HUES6 (cell line): ENCODE data around the gene CD96.

Experiments
- H3K27ac ChIP-seq: 2 replicates; pipeline ENCODE4 v1.7.0; 2013; ENCODE audit warnings: low read depth, mild to moderate bottlenecking, low read length, inconsistent platforms
- H3K27me3 ChIP-seq: 2 replicates; pipeline ENCODE4 v1.6.1; 2013; ENCODE audit warnings: low read length; ENCODE audit not compliant: control insufficient read depth, insufficient read depth
- H3K36me3 ChIP-seq: 2 replicates; pipeline ENCODE4 v1.6.1; 2013; ENCODE audit warnings: low read length; ENCODE audit not compliant: control insufficient read depth, insufficient read depth
- H3K4me1 ChIP-seq: 2 replicates; pipeline ENCODE4 v1.6.1; 2013; ENCODE audit warnings: low read length; ENCODE audit not compliant: control insufficient read depth, insufficient read depth
- H3K4me3 ChIP-seq: 2 replicates; pipeline ENCODE4 v1.5.1; 2013; ENCODE audit warnings: low read depth, low read length
- H3K9ac ChIP-seq: one replicate; pipeline ENCODE4 v1.6.1; 2013; ENCODE audit warnings: mild to moderate bottlenecking, low read length
- H3K9me3 ChIP-seq: 2 replicates; pipeline ENCODE4 v1.6.1; 2013; ENCODE audit warnings: low read depth, low read length; ENCODE audit not compliant: control insufficient read depth, insufficient read depth

Gene CD96

DNA sequence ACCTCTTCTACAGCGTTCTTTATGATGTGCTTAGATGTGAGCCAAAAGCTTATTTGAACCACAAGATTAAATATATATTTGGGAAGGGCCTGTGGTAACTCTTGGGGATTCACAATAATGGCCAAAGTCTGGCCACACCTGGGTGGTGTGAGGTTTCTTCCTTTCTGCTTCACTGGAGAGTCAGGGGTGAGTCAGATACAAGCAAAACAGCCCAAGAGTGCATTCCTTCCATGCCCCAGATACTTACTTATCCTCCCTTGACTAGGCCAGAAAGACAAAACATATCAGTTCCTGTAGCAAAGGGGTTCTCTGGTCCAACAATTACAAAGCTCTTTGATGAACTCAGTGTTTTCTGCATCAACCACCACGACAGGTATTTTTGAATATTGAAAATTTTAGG, 52.2 kb downstream of the CD96 start:
- Histone ChIP-seq H3K9ac (no peak overlapping the region), H3K36me3 (no peaks in the 10 kb centered on the region), H3K9me3 (no peaks in the 10 kb centered on the region), H3K4me3 (no peak overlapping the region), H3K27me3 (no peaks in the 10 kb centered on the region), H3K4me1 (no peaks in the 10 kb centered on the region), H3K27ac (no peak overlapping the region)

- no peaks in the 10 kb centered on the region for H3K27me3 ChIP-seq
- no peak overlapping the region for H3K27ac ChIP-seq
- H3K9ac ChIP-seq = no peak overlapping the region
- H3K9me3 ChIP-seq = no peaks in the 10 kb centered on the region
- no peaks in the 10 kb centered on the region for H3K4me1 ChIP-seq
- no peak overlapping the region for H3K4me3 ChIP-seq
- no peaks in the 10 kb centered on the region for H3K36me3 ChIP-seq
These were observed 52.8 kb downstream of the CD96 start for GRCh38 chr3:111594781-111595180.

DNA sequence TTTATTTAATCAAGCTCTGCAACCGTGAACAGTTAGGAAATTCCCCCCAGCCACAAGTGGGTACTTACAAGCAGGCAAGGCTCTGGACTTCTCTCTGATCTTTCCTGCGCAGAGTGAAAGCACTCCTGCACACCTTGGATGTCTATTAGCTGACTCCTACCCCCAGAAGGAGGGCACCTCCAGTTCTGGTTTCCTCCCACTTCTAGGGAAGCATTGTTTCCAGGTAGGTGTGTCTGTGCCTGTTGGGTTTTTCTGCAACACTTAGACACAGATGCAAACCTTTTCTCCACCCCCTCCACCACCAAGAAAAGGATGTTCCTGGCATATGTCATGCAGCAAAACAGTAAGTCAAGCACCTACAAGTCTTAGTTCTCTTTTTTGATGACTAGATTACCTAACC, 53.2 kb downstream of the CD96 start, which contains the start of gene ZBED2:
ZBED2 (minus strand) TSS at position 115 of the 400 bp plus-strand sequence. CDS start 1,145 bp downstream, outside the sequence.
- Histone ChIP-seq H3K27me3 (no peaks in the 10 kb centered on the region), H3K36me3 (no peaks in the 10 kb centered on the region), H3K4me3 (no peak within 1 kb of the TSS), H3K4me1 (no peaks in the 10 kb centered on the region), H3K27ac (no peak within 1 kb of the TSS), H3K9me3 (no peaks in the 10 kb centered on the region), H3K9ac (no peak within 1 kb of the TSS)

GRCh38 chr3:111596328-111596727, 54.3 kb downstream of the CD96 start:
- no peaks in the 10 kb centered on the region for H3K27me3 ChIP-seq
- no peaks in the 10 kb centered on the region for H3K36me3 ChIP-seq
- no peak overlapping the region for H3K9ac ChIP-seq
- no peak overlapping the region for H3K27ac ChIP-seq
- no peak overlapping the region for H3K4me3 ChIP-seq
- H3K9me3 ChIP-seq = no peaks in the 10 kb centered on the region
- no peaks in the 10 kb centered on the region for H3K4me1 ChIP-seq

GRCh38 chr3:111598139-111598538, 56.1 kb downstream of the CD96 start:
- Histone ChIP-seq H3K4me3 (no peak overlapping the region), H3K27me3 (no peaks in the 10 kb centered on the region), H3K9me3 (no peaks in the 10 kb centered on the region), H3K9ac (no peak overlapping the region), H3K4me1 (no peaks in the 10 kb centered on the region), H3K36me3 (no peaks in the 10 kb centered on the region), H3K27ac (no peak overlapping the region)

DNA sequence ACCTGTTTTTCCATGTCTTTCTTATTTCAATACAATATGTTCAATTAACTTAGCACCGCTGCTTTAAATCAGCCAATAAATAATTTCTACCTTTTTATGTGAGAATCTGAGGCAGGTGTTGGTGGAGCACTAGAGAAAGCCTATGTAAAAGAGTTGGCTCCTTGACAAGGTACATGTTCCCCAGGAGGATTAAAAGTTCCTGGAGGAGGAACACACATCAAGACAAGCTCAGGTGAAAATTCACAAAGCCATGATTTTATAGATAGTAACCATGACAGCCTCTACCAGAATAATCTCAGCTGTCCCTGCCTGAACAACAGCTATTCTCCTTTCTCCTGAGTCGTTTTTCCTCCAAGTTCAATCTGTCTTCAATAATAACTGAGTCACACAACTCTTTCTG, 56.6 kb downstream of the CD96 start:
- H3K36me3 ChIP-seq = no peaks in the 10 kb centered on the region
- H3K9me3 ChIP-seq = no peaks in the 10 kb centered on the region
- no peak overlapping the region for H3K9ac ChIP-seq
- no peak overlapping the region for H3K4me3 ChIP-seq
- H3K27ac ChIP-seq = no peak overlapping the region
- no peaks in the 10 kb centered on the region for H3K27me3 ChIP-seq
- H3K4me1 ChIP-seq = no peaks in the 10 kb centered on the region

DNA sequence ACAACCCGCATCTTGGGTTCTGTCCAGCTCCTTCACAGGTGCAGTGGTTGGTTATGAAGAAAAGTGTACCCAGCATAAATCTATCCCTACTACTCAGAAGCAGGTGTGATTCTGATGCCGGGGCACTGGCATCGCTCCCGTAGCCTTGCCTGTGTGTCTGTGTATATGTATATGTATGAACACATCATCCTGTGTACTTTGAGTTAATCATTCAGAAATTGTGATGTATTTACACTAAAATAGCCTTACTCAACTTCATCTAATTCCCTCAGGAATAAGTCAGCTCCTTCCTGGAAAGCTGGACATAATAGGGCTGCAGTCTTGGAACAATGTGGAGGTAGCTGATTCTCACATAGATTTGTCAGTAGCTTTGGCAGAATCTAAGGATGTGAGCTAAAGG, 59.8 kb downstream of the CD96 start:
- Histone ChIP-seq H3K27ac (no peak overlapping the region), H3K4me1 (no peaks in the 10 kb centered on the region), H3K9me3 (no peaks in the 10 kb centered on the region), H3K4me3 (no peak overlapping the region), H3K36me3 (no peaks in the 10 kb centered on the region), H3K9ac (no peak overlapping the region), H3K27me3 (no peaks in the 10 kb centered on the region)

- H3K36me3 ChIP-seq = no peaks in the 10 kb centered on the region
- H3K4me3 ChIP-seq = no peak overlapping the region
- no peak overlapping the region for H3K9ac ChIP-seq
- no peak overlapping the region for H3K27ac ChIP-seq
- no peaks in the 10 kb centered on the region for H3K9me3 ChIP-seq
- no peaks in the 10 kb centered on the region for H3K4me1 ChIP-seq
- H3K27me3 ChIP-seq = no peaks in the 10 kb centered on the region
These were observed 61.7 kb downstream of the CD96 start for GRCh38 chr3:111603679-111604078.

DNA sequence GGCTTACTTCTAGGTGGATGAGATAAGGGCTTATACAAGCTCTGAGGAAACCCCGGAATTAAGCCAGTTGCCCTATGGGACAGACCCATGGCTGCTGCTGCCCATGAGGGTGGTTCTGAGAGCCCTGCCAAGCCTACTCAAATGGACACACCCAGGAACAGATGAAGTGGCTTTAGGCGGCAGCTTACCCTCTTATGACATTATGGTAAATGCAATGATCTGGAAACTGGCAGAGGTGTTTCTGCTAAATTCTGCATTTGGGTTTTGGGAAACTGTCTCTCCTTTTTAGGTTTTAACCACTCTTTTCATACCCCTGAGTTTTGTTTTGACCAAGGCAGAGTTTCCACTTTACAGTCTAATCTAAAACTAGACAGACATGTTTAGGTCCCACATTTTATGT, 62.1 kb downstream of the CD96 start:
- Histone ChIP-seq H3K9ac (no peak overlapping the region), H3K27me3 (no peaks in the 10 kb centered on the region), H3K4me3 (no peak overlapping the region), H3K27ac (no peak overlapping the region), H3K4me1 (no peaks in the 10 kb centered on the region), H3K9me3 (no peaks in the 10 kb centered on the region), H3K36me3 (no peaks in the 10 kb centered on the region)

GRCh38 chr3:111605018-111605417, 63.0 kb downstream of the CD96 start:
- Histone ChIP-seq H3K36me3 (no peaks in the 10 kb centered on the region), H3K27me3 (no peaks in the 10 kb centered on the region), H3K9me3 (no peaks in the 10 kb centered on the region), H3K27ac (no peak overlapping the region), H3K4me1 (no peaks in the 10 kb centered on the region), H3K4me3 (no peak overlapping the region), H3K9ac (no peak overlapping the region)

DNA sequence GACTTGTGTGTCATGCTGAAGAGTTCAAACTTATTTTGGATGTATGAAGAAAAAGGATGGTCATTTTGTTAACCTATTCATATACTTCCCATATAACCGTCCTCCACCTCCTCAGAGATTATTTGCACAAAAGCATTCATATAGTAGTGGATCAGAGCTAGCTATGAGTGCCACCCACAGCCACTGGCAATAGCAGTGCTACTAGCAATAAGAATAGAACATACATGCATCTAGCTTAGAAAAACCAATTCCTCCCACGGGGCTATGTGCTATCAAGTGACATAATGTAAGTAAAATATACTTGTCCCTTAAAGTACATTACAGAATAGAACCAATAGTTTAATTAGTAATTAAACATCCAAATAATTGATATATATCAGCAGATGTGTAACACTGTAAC, 63.5 kb downstream of the CD96 start:
- Histone ChIP-seq H3K9ac (no peak overlapping the region), H3K4me3 (no peak overlapping the region), H3K27me3 (no peaks in the 10 kb centered on the region), H3K36me3 (no peaks in the 10 kb centered on the region), H3K27ac (no peak overlapping the region), H3K9me3 (no peaks in the 10 kb centered on the region), H3K4me1 (no peaks in the 10 kb centered on the region)
